ENCODE measurements around the gene SH3TC2.

- no peak for TF ChIP-seq POLR2A (IDR thresholded peaks at IDR 0.05)
- TF ChIP-seq CTCF (IDR thresholded peaks at IDR 0.05) = no peak
These were observed 6.2 kb downstream of the SH3TC2 start for GRCh38 chr5:149056616-149057165.

All from esophagus squamous epithelium (tissue), 4 donors.